Measurements from ENCODE around the gene PEX13. TPM values are rescaled to one million over a fixed set of nuclear protein-coding genes. Genes with fewer than 3 reads are reported as not detected.

The PEX13 gene
- total and polyA plus RNA-seq, 10 of the 15 experiments (the other 5 are each of a cell fraction or from before 2014, with no cell fraction given) = 2.6 to 27.6 (median 17.8) TPM

GRCh38 chr2:61006486-61007105, 10.9 kb upstream of the PEX13 start:
- FAIRE-seq (peak; percentile 18), ATAC-seq (no peak), DNase-seq (ENCODE audit: low read depth, low spot score) (no peak)
- Histone ChIP-seq H3K36me3 (ENCODE audit: control insufficient read depth in 2 of 2, insufficient read depth in 2 of 2, low read length in 1 of 2) (no peaks in the 10 kb centered on the region), H3K27ac (ENCODE audit: control insufficient read depth, insufficient read depth) (no peak overlapping the region), H4K20me1 (ENCODE audit: control insufficient read depth, insufficient read depth) (no peaks in the 10 kb centered on the region), H2AFZ (ENCODE audit: control insufficient read depth, low read depth, low read length) (no peak overlapping the region), H3K27me3 (replicated peaks in 1 of 2; ENCODE audit: control insufficient read depth in 2 of 2, insufficient read depth in 2 of 2, low read length in 1 of 2) (no peaks in the 10 kb centered on the region), H3K4me1 (ENCODE audit: control insufficient read depth, insufficient read depth, low read length) (no peaks in the 10 kb centered on the region), H3K9me3 (replicated peaks; ENCODE audit: control insufficient read depth, insufficient read depth, low read length) (no peaks in the 10 kb centered on the region), H3K4me3 (no peak overlapping the region), H3K9ac (ENCODE audit: control insufficient read depth, insufficient read depth, low read length) (no peak overlapping the region), H3K79me2 (ENCODE audit: control insufficient read depth, insufficient read depth, low read length) (no peaks in the 10 kb centered on the region), H3K4me2 (ENCODE audit: control insufficient read depth, insufficient read depth) (no peak overlapping the region)
- intact Hi-C loops (cut with micrococcal nuclease; ENCODE audit: unreplicated experiment) (no loop called here), in situ Hi-C loops (cut with MboI) (no loop called here)
- no TSS peak for BruUV-seq (replicated peaks)
- no peak for TF ChIP-seq MYB (IDR thresholded peaks at IDR 0.05; ENCODE audit: borderline replicate concordance, low read depth, low read length)
- peak; percentile 80 for TF ChIP-seq MEF2B (IDR thresholded peaks at IDR 0.05; ENCODE audit: partially characterized antibody, poor library complexity, severe bottlenecking)
- TF ChIP-seq IKZF1 (conservative IDR thresholded peaks at IDR 0.05) = no peak
- peak; percentile 42; the same call in 1 of the 2 replicates for TF ChIP-seq ATF7 (IDR thresholded peaks at IDR 0.05; ENCODE audit: low read depth)
- TF ChIP-seq HCFC1 (IDR thresholded peaks at IDR 0.05; ENCODE audit: low read length) = no peak
- no peak for TF ChIP-seq YBX1 (IDR thresholded peaks at IDR 0.05)
- TF ChIP-seq IKZF2 (IDR thresholded peaks at IDR 0.05) = 0 out of 4 replicates have a peak, but pooled peaks of 1 of the 2 experiments have one; percentile 11
- TF ChIP-seq ZNF207 (IDR thresholded peaks at IDR 0.05; ENCODE audit: borderline replicate concordance) = no peak
- no peak for TF ChIP-seq FOS (IDR thresholded peaks at IDR 0.05; ENCODE audit: borderline replicate concordance, extremely low read depth, insufficient read length)
- no peak for TF ChIP-seq EP300 (IDR thresholded peaks at IDR 0.05; ENCODE audit: borderline replicate concordance in 1 of 2, control insufficient read depth in 1 of 2, low read depth in 2 of 2, low read length in 2 of 2)
- TF ChIP-seq ZNF274 (IDR thresholded peaks at IDR 0.05; ENCODE audit: insufficient read depth, insufficient read length) = no peak
- TF ChIP-seq MEF2A (IDR thresholded peaks at IDR 0.05; ENCODE audit: insufficient read depth, low read depth, low read length) = peak; percentile 57
- RAD21 ChIA-PET (ENCODE audit: unreplicated experiment) = interaction anchor here (2.3 kb wide), 1 partner anchor 298 kb away, joined by 11 read pairs; no protein-coding TSS in a partner anchor
- CTCF ChIA-PET = interaction anchor here (0.9 to 3.1 kb wide), 4 partner anchors 9 to 652 kb away, joined by 3 to 15 read pairs (median 3); no protein-coding TSS in a partner anchor
- SMC1A ChIA-PET (ENCODE audit: uncharacterized antibody, unreplicated experiment) = interaction anchor here (1.0 to 1.8 kb wide), 7 partner anchors 9 to 299 kb away, joined by 3 to 7 read pairs (median 4); no protein-coding TSS in a partner anchor
- POLR2A ChIA-PET = interaction anchor here (0.6 to 0.7 kb wide), 2 partner anchors 168 to 846 kb away, joined by 3 to 4 read pairs; no protein-coding TSS in a partner anchor

Data from GM12878 (cell line).